IMR-90 (cell line): ENCODE results near the gene RIC3. TPM values are rescaled to one million over a fixed set of nuclear protein-coding genes. Genes with fewer than 3 reads are reported as not detected.

Source experiments
- ATAC-seq: fragments of 200-7000 bp; cut with Tn5 transposase; 2 replicates; pipeline ENCODE4 v1.9.1; 2020; ENCODE audit warnings: low read depth, mild to moderate bottlenecking, moderate library complexity
- BruUV-seq: library from RNA; stranded (reverse); fragments of 400-500 nt; replicated peaks from 2 replicates; lab custom pipeline; 2021; lab: Mats Ljungman, UMichigan
- CTCF ChIA-PET: fragments of 300-600 bp; formaldehyde crosslinking; extraction: SDS; loops from one replicate; lab custom pipeline; 2021; ENCODE audit warnings: antibody characterized with exemption; lab: Yijun Ruan, JAX
- POLR2A ChIA-PET: fragments of 300-600 bp; sonication (Branson Sonifier 250); formaldehyde crosslinking; loops from one replicate; lab custom pipeline; 2022; ENCODE audit warnings: antibody characterized with exemption; ENCODE audit not compliant: unreplicated experiment; lab: Charles Lee
- DNase-seq: peaks from one replicate; pipeline ENCODE4 v3.0.0; 2013
- H2AFZ ChIP-seq: replicated peaks from 2 replicates; pipeline ENCODE3; 2013; ENCODE audit warnings: low read length, mild to moderate bottlenecking; ENCODE audit not compliant: poor library complexity
- H2AK5ac ChIP-seq: 2 replicates; pipeline ENCODE4 v1.6.1; 2013; ENCODE audit warnings: low read depth, low read length, inconsistent platforms
- H2AK9ac ChIP-seq: replicated peaks from 2 replicates; pipeline ENCODE3; 2013; ENCODE audit warnings: mild to moderate bottlenecking, low read depth, low read length, moderate library complexity; ENCODE audit not compliant: poor library complexity
- H2BK120ac ChIP-seq: 2 replicates; pipeline ENCODE4 v1.6.1; 2013; ENCODE audit warnings: low read depth, low read length, inconsistent platforms
- H2BK15ac ChIP-seq: 3 replicates; pipeline ENCODE4 v1.6.1; 2013; ENCODE audit warnings: low read depth, low read length, inconsistent platforms
- H2BK20ac ChIP-seq: 2 replicates; pipeline ENCODE4 v1.6.1; 2013; ENCODE audit warnings: low read depth, mild to moderate bottlenecking, inconsistent platforms, low read length, moderate library complexity
- H2BK5ac ChIP-seq: 2 replicates; pipeline ENCODE4 v1.6.1; 2013; ENCODE audit warnings: mild to moderate bottlenecking, low read depth, low read length, inconsistent platforms; ENCODE audit not compliant: poor library complexity, severe bottlenecking
- H3K14ac ChIP-seq: replicated peaks from 2 replicates; pipeline ENCODE4 v1.6.1; 2013; ENCODE audit warnings: low read depth, low read length, inconsistent platforms
- H3K18ac ChIP-seq: 2 replicates; pipeline ENCODE4 v1.6.1; 2013; ENCODE audit warnings: low read depth, low read length, control low read depth
- H3K23ac ChIP-seq: 2 replicates; pipeline ENCODE4 v1.6.1; 2013; ENCODE audit warnings: low read depth, low read length, inconsistent platforms
- H3K27ac ChIP-seq: 2 replicates; pipeline ENCODE4 v1.5.1; 2013; ENCODE audit warnings: mild to moderate bottlenecking, control low read depth, low read length; ENCODE audit not compliant: insufficient read depth
- H3K27me3 ChIP-seq: 2 replicates; pipeline ENCODE4 v1.6.1; 2013; ENCODE audit warnings: low read length; ENCODE audit not compliant: control insufficient read depth, insufficient read depth
- H3K36me3 ChIP-seq: 2 replicates; pipeline ENCODE4 v1.6.1; 2013; ENCODE audit warnings: low read length, mixed read lengths; ENCODE audit not compliant: control insufficient read depth, insufficient read depth
- H3K4ac ChIP-seq: 2 replicates; pipeline ENCODE4 v1.6.1; 2013; ENCODE audit warnings: low read depth, low read length, inconsistent platforms
- H3K4me1 ChIP-seq: 2 replicates; pipeline ENCODE4 v1.6.1; 2013; ENCODE audit warnings: low read length, mixed read lengths; ENCODE audit not compliant: control insufficient read depth, insufficient read depth
- H3K4me2 ChIP-seq: 2 replicates; pipeline ENCODE4 v1.6.1; 2013; ENCODE audit warnings: low read depth, mild to moderate bottlenecking, control low read depth, low read length, moderate library complexity
- H3K4me3 ChIP-seq: 2 replicates; pipeline ENCODE4 v1.5.1; 2013; ENCODE audit warnings: low read depth, mild to moderate bottlenecking, control low read depth, low read length, moderate library complexity; ENCODE audit not compliant: insufficient read depth
- H3K56ac ChIP-seq: 2 replicates; pipeline ENCODE4 v1.6.1; 2013; ENCODE audit warnings: low read length, inconsistent platforms; ENCODE audit not compliant: insufficient read depth; ENCODE audit errors: extremely low read depth
- H3K79me1 ChIP-seq, 2 experiments: 2 replicates each; pipeline ENCODE4 v1.6.1; 2013; ENCODE audit warnings: low read length in 2 of 2, inconsistent platforms in 1 of 2, low read depth in 1 of 2
- H3K9ac ChIP-seq: 2 replicates; pipeline ENCODE4 v1.6.1; 2013; ENCODE audit warnings: low read depth, low read length, control low read depth
- H3K9me1 ChIP-seq: 2 replicates; pipeline ENCODE4 v1.6.1; 2013; ENCODE audit warnings: low read length, inconsistent platforms; ENCODE audit not compliant: insufficient read depth
- H3K9me3 ChIP-seq: 2 replicates; pipeline ENCODE4 v1.6.1; 2013; ENCODE audit warnings: low read length; ENCODE audit not compliant: control insufficient read depth, insufficient read depth
- H4K20me1 ChIP-seq: 2 replicates; pipeline ENCODE4 v1.6.1; 2013; ENCODE audit warnings: low read length, inconsistent platforms; ENCODE audit not compliant: insufficient read depth
- H4K5ac ChIP-seq: 2 replicates; pipeline ENCODE4 v1.6.1; 2013; ENCODE audit warnings: mild to moderate bottlenecking, low read depth, low read length, control low read depth
- H4K8ac ChIP-seq, 2 experiments: 2 replicates each; pipeline ENCODE4 v1.6.1; 2013; ENCODE audit warnings: low read depth in 2 of 2, low read length in 2 of 2, control low read depth in 1 of 2, inconsistent platforms in 1 of 2
- H4K91ac ChIP-seq: 2 replicates; pipeline ENCODE4 v1.6.1; 2013; ENCODE audit warnings: low read depth, low read length, inconsistent platforms; ENCODE audit not compliant: insufficient read depth
- BHLHE40 ChIP-seq: fragments of 150-350 bp; IDR thresholded peaks from 2 replicates; pipeline ENCODE4 v1.6.1; 2016; ENCODE audit warnings: mild to moderate bottlenecking, low read depth, low read length
- CHD1 ChIP-seq: IDR thresholded peaks from 2 replicates; pipeline ENCODE4 v1.6.1; 2012; ENCODE audit warnings: low read depth, low read length, improper control_type of control experiment
- CTCF ChIP-seq: conservative IDR thresholded peaks from 2 replicates; pipeline ENCODE4 v1.5.1; 2012; ENCODE audit warnings: mild to moderate bottlenecking, low read depth, low read length, improper control_type of control experiment
- ELK1 ChIP-seq: fragments of 150-350 bp; IDR thresholded peaks from 2 replicates; pipeline ENCODE4 v1.6.1; 2016; ENCODE audit warnings: low read depth, mild to moderate bottlenecking, low read length, moderate library complexity, borderline replicate concordance
- FOS ChIP-seq: fragments of 150-350 bp; IDR thresholded peaks from 2 replicates; pipeline ENCODE4 v1.6.1; 2016; ENCODE audit warnings: low read depth, low read length
- MAFK ChIP-seq: IDR thresholded peaks from 2 replicates; pipeline ENCODE4 v1.6.1; 2012; ENCODE audit warnings: low read depth, low read length, improper control_type of control experiment
- MAZ ChIP-seq: IDR thresholded peaks from 2 replicates; pipeline ENCODE4 v1.6.1; 2012; ENCODE audit warnings: low read depth, mild to moderate bottlenecking, low read length, improper control_type of control experiment, moderate library complexity, borderline replicate concordance
- NFE2L2 ChIP-seq: fragments of 150-350 bp; IDR thresholded peaks from 2 replicates; pipeline ENCODE4 v1.6.1; 2016; ENCODE audit warnings: low read depth, mild to moderate bottlenecking, low read length
- POLR2A ChIP-seq: IDR thresholded peaks from 2 replicates; pipeline ENCODE4 v1.6.1; 2012; ENCODE audit warnings: mild to moderate bottlenecking, low read depth, low read length
- RAD21 ChIP-seq: IDR thresholded peaks from 2 replicates; pipeline ENCODE4 v1.6.1; 2012; ENCODE audit warnings: low read length, improper control_type of control experiment
- SMC3 ChIP-seq: fragments of 150-350 bp; IDR thresholded peaks from 2 replicates; pipeline ENCODE4 v1.6.1; 2016; ENCODE audit warnings: low read depth, mild to moderate bottlenecking, antibody characterized with exemption, low read length, moderate library complexity
- dilution Hi-C: fragments of 300-500 bp; cut with HindIII; formaldehyde crosslinking; loops from one replicate; pipeline ENCODE4 v1.14.3; 2018; ENCODE audit warnings: low sequenced_read_pairs; ENCODE audit not compliant: unreplicated experiment
- in situ Hi-C: fragments of 300-500 bp; cut with MboI; formaldehyde crosslinking; loops from 3 replicates; pipeline ENCODE4 v1.14.3; 2019; ENCODE audit warnings: low sequenced_read_pairs, inconsistent platforms, mixed read lengths
- intact Hi-C: fragments of 100-400 bp; cut with micrococcal nuclease; formaldehyde crosslinking; loops from 2 replicates; pipeline ENCODE4 v1.10.0; 2022
- polyA plus RNA-seq, 3 experiments: library from polyadenylated mRNA; depleted of rRNA; stranded (reverse); fragments of >200 nt; gene quantifications; 2 replicates each; pipeline ENCODE4 v1.2.3, GENCODE V29; 2012; ENCODE audit warnings: low replicate concordance in 1 of 3
- total RNA-seq: library from RNA; depleted of rRNA; stranded (reverse); fragments of >200 nt; gene quantifications from 2 replicates; pipeline ENCODE4 v1.2.3, GENCODE V29; 2012

Gene RIC3
- total and polyA plus RNA-seq, 2 of the 4 experiments (the other 2 are of a cell fraction): not detected

GRCh38 chr11:8196749-8197148, 27.9 kb upstream of the RIC3 start:
- ATAC-seq: no peak

More at GRCh38 chr11:8196749-8197148, 27.9 kb upstream of the RIC3 start:
- Histone ChIP-seq H2BK5ac (no peak overlapping the region), H3K56ac (no peak overlapping the region), H4K8ac (no peak overlapping the region), H2BK120ac (no peak overlapping the region), H3K27me3 (peaks cover 15% of the 10 kb centered on the region), H4K20me1 (no peaks in the 10 kb centered on the region), H3K23ac (no peak overlapping the region), H3K9me3 (no peaks in the 10 kb centered on the region), H3K27ac (no peak overlapping the region), H3K4ac (no peak overlapping the region), H3K18ac (no peak overlapping the region), H3K14ac (no peak overlapping the region), H3K79me1 (no peaks in the 10 kb centered on the region), H4K91ac (no peak overlapping the region), H2AK9ac (no peak overlapping the region), H2AK5ac (no peak overlapping the region), H3K4me1 (no peaks in the 10 kb centered on the region), H2BK20ac (no peak overlapping the region), H3K4me2 (no peak overlapping the region), H3K9ac (no peak overlapping the region), H3K4me3 (no peak overlapping the region), H4K5ac (no peak overlapping the region), H2AFZ (no peak overlapping the region), H3K36me3 (no peaks in the 10 kb centered on the region), H3K9me1 (no peaks in the 10 kb centered on the region), H2BK15ac (no peak overlapping the region)
- no TSS peak for BruUV-seq
- ChIA-PET CTCF (no interaction called here), POLR2A (no interaction called here)
- no peak for DNase-seq
- TF ChIP-seq SMC3: no peak
- no peak for TF ChIP-seq POLR2A
- TF ChIP-seq CTCF: no peak
- TF ChIP-seq NFE2L2: no peak
- no peak for TF ChIP-seq MAFK
- TF ChIP-seq FOS: no peak
- TF ChIP-seq ELK1: no peak
- TF ChIP-seq CHD1: no peak
- TF ChIP-seq BHLHE40: no peak
- TF ChIP-seq RAD21: no peak
- no peak for TF ChIP-seq MAZ
- intact Hi-C loops: no loop called here
- in situ Hi-C loops: no loop called here
- dilution Hi-C loops: no loop called here
